GM18870 (cell line): ENCODE results near the gene AZIN2.
"Not testable (repeated sequence)": the region's sequence is repeated elsewhere in the genome, so short reads cannot be mapped to it uniquely, and the experiment has no call there.

ENCODE experiments used
- ATAC-seq: cut with Tn5 transposase; IDR thresholded peaks from one replicate; pipeline ENCODE4 v1.9.1; 2021; ENCODE audit warnings: moderate library complexity; ENCODE audit not compliant: unreplicated experiment

AZIN2 gene

GRCh38 chr1:33126411-33127000 lies 45.6 kb downstream of the AZIN2 start:
- no peak for ATAC-seq

GRCh38 chr1:33127001-33127823 lies 46.3 kb downstream of the AZIN2 start:
- ATAC-seq, result peak; percentile 93

- ATAC-seq, result no peak
Observed at GRCh38 chr1:33128781-33129180, 47.8 kb downstream of the AZIN2 start.

GRCh38 chr1:33130297-33130696 lies 49.3 kb downstream of the AZIN2 start:
- no peak for ATAC-seq

- ATAC-seq, result no peak
Observed at GRCh38 chr1:33131191-33131590, 50.2 kb downstream of the AZIN2 start.

GRCh38 chr1:33132549-33132948 lies 51.6 kb downstream of the AZIN2 start:
- no peak for ATAC-seq

GRCh38 chr1:33133478-33134105 lies 52.6 kb downstream of the AZIN2 start:
- ATAC-seq, result no peak

GRCh38 chr1:33136041-33136440 lies 55.1 kb downstream of the AZIN2 start:
- not testable (repeated sequence) for ATAC-seq

- ATAC-seq, result no peak
Observed at GRCh38 chr1:33137800-33138199, 56.8 kb downstream of the AZIN2 start.

GRCh38 chr1:33140153-33141149 lies 59.5 kb downstream of the AZIN2 start:
- ATAC-seq, result no peak

- no peak for ATAC-seq
Observed at GRCh38 chr1:33141216-33141615, 60.3 kb downstream of the AZIN2 start.

GRCh38 chr1:33141781-33142180 lies 60.8 kb downstream of the AZIN2 start:
- ATAC-seq, result no peak

- ATAC-seq, result no peak
Observed at GRCh38 chr1:33142483-33143064, 61.6 kb downstream of the AZIN2 start.

- ATAC-seq, result no peak
Observed at GRCh38 chr1:33143176-33143575, 62.2 kb downstream of the AZIN2 start.

- no peak for ATAC-seq
Observed at GRCh38 chr1:33143698-33144097, 62.7 kb downstream of the AZIN2 start.

GRCh38 chr1:33146003-33146402 lies 65.0 kb downstream of the AZIN2 start:
- ATAC-seq, result no peak

- ATAC-seq, result no peak
Observed at GRCh38 chr1:33147275-33147996, 66.5 kb downstream of the AZIN2 start.

- no peak for ATAC-seq
Observed at GRCh38 chr1:33147997-33148314, 67.0 kb downstream of the AZIN2 start.

GRCh38 chr1:33148615-33149014 lies 67.7 kb downstream of the AZIN2 start:
- ATAC-seq, result no peak
